K562 (cell line): ENCODE data around the gene MTHFS. TPM values are rescaled to one million over a fixed set of nuclear protein-coding genes. Genes with fewer than 3 reads are reported as not detected.

ENCODE experiments used
- ATAC-seq: fragments of 200-7000 bp; cut with Tn5 transposase; 3 replicates; pipeline ENCODE4 v1.9.1; 2020; ENCODE audit warnings: moderate library complexity
- BruUV-seq: library from RNA; stranded (reverse); fragments of 400-500 nt; replicated peaks from 2 replicates; lab custom pipeline; 2021; lab: Mats Ljungman, UMichigan
- CTCF ChIA-PET: fragments of 300-600 bp; formaldehyde crosslinking; extraction: SDS; loops from one replicate; lab custom pipeline; 2021; ENCODE audit warnings: low intra/inter-chr PET ratio; lab: Yijun Ruan, JAX
- POLR2A ChIA-PET: fragments of 300-600, 350-650 bp; sonication (Branson Sonifier 250); formaldehyde crosslinking; extraction: SDS; loops from one replicate; lab custom pipeline; 2021; ENCODE audit warnings: antibody characterized with exemption, inconsistent platforms; lab: Yijun Ruan, JAX
- DNase-seq, 4 experiments: peaks; one replicate each; pipeline versions ENCODE4 v3.0.0 to v3.0.0-alpha.2; 2011 to 2018; ENCODE audit warnings: low spot score in 3 of 4, mixed read lengths in 3 of 4; ENCODE audit errors: extremely low read depth in 1 of 4
- FAIRE-seq: peaks from 2 replicates; lab custom pipeline; 2011; peaks lifted over from hg19 to GRCh38; lab: Jason Lieb, UNC
- H2AFZ ChIP-seq: 2 replicates; pipeline ENCODE4 v1.6.0; 2011; ENCODE audit warnings: low read depth, low read length, control low read depth, inconsistent platforms
- H3K27ac ChIP-seq: fragments of 200-600 bp; 3 replicates; pipeline ENCODE4 v1.8.0; 2011; ENCODE audit warnings: low read depth, mild to moderate bottlenecking, control low read depth, inconsistent platforms, low read length, moderate library complexity, mixed read lengths; ENCODE audit errors: extremely low read depth
- H3K27me3 ChIP-seq, 2 experiments: fragments of 300-600 bp in 1 of 2; 2 replicates in 1 of 2; 3 replicates in 1 of 2; pipeline versions ENCODE4 v1.6.0 to v1.8.0; 2011; ENCODE audit warnings: inconsistent platforms in 2 of 2, low read length in 2 of 2, mild to moderate bottlenecking in 1 of 2, mixed read lengths in 1 of 2, moderate library complexity in 1 of 2; ENCODE audit not compliant: control insufficient read depth in 2 of 2, insufficient read depth in 2 of 2
- H3K36me3 ChIP-seq: fragments of 300-600 bp; 3 replicates; pipeline ENCODE4 v1.8.0; 2011; ENCODE audit warnings: mild to moderate bottlenecking, low read length, inconsistent platforms; ENCODE audit not compliant: control insufficient read depth, insufficient read depth
- H3K4me1 ChIP-seq, 2 experiments: fragments of 200-600 bp in 1 of 2; replicated peaks in 1 of 2; 2 replicates in 1 of 2; 3 replicates in 1 of 2; pipeline versions ENCODE4 v1.5.1 to v1.8.0; 2011; ENCODE audit warnings: inconsistent platforms in 2 of 2, low read length in 2 of 2, mild to moderate bottlenecking in 1 of 2, mixed read lengths in 1 of 2, moderate library complexity in 1 of 2; ENCODE audit not compliant: control insufficient read depth in 2 of 2, insufficient read depth in 2 of 2
- H3K4me2 ChIP-seq: 2 replicates; pipeline ENCODE4 v1.6.1; 2011; ENCODE audit warnings: low read length, control low read depth, inconsistent platforms, mixed read lengths; ENCODE audit not compliant: insufficient read depth
- H3K4me3 ChIP-seq: fragments of 200-600 bp; sonication (generic), shearing (Covaris generic); 2 replicates; pipeline ENCODE4 v1.5.1; 2016; ENCODE audit warnings: control low read depth, inconsistent platforms
- H3K79me2 ChIP-seq: fragments of 200-600 bp; 3 replicates; pipeline ENCODE4 v1.8.0; 2011; ENCODE audit warnings: low read length, inconsistent platforms; ENCODE audit not compliant: control insufficient read depth, insufficient read depth
- H3K9ac ChIP-seq, 2 experiments: 2 replicates each; pipeline versions ENCODE4 v1.6.0 to v1.6.1; 2011; ENCODE audit warnings: low read depth in 2 of 2, low read length in 2 of 2, control low read depth in 1 of 2, inconsistent platforms in 1 of 2, mild to moderate bottlenecking in 1 of 2, mixed read lengths in 1 of 2; ENCODE audit not compliant: insufficient read depth in 1 of 2
- H3K9me1 ChIP-seq: one replicate; pipeline ENCODE4 v1.6.0; 2011; ENCODE audit warnings: inconsistent platforms, mild to moderate bottlenecking, low read length, moderate library complexity; ENCODE audit not compliant: control insufficient read depth, insufficient read depth
- H3K9me3 ChIP-seq: replicated peaks from 2 replicates; pipeline ENCODE4 v1.5.1; 2011; ENCODE audit warnings: low read depth, low read length, inconsistent platforms; ENCODE audit not compliant: control insufficient read depth, insufficient read depth
- H4K20me1 ChIP-seq: replicated peaks from 2 replicates; pipeline ENCODE4 v1.6.1; 2011; ENCODE audit warnings: low read length, inconsistent platforms, mixed read lengths; ENCODE audit not compliant: control insufficient read depth, insufficient read depth
- CLOCK ChIP-seq: fragments of 250-450 bp; sonication (Bioruptor Pico); IDR thresholded peaks from 2 replicates; pipeline ENCODE4 v1.4.0; 2020; ENCODE audit warnings: mild to moderate bottlenecking, moderate library complexity, borderline replicate concordance
- HES1 ChIP-seq: fragments of 450-650 bp; IDR thresholded peaks from 2 replicates; pipeline ENCODE4 v1.6.1; 2016; ENCODE audit warnings: low read depth, mild to moderate bottlenecking, moderate library complexity
- HLTF ChIP-seq: fragments of 450-650 bp; IDR thresholded peaks from 2 replicates; pipeline ENCODE4 v1.6.1; 2016
- IFI16 ChIP-seq: fragments of 250-450 bp; sonication (Bioruptor Pico); IDR thresholded peaks from 2 replicates; pipeline ENCODE4 v2.1.2; 2022; ENCODE audit warnings: mild to moderate bottlenecking, inconsistent platforms
- PHF21A ChIP-seq: fragments of 450-650 bp; IDR thresholded peaks from 2 replicates; pipeline ENCODE4 v1.6.1; 2017; ENCODE audit warnings: low read depth, borderline replicate concordance
- POLR2B ChIP-seq: fragments of 450-650 bp; IDR thresholded peaks from 2 replicates; pipeline ENCODE4 v1.6.1; 2018; ENCODE audit warnings: low read depth; ENCODE audit not compliant: partially characterized antibody
- SRF ChIP-seq, 2 experiments: fragments of 250-450, 450-650 bp in 1 of 2; sonication (Bioruptor Pico) in 1 of 2; sonication (generic) in 1 of 2; formaldehyde crosslinking; IDR thresholded peaks; 2 replicates each; pipeline versions ENCODE4 v1.5.0 to v1.5.1; 2020 to 2022; ENCODE audit warnings: mild to moderate bottlenecking in 1 of 2, missing genetic modification reagents in 1 of 2
- USF2 ChIP-seq: sonication (generic); formaldehyde crosslinking; IDR thresholded peaks from 2 replicates; pipeline ENCODE4 v1.5.0; 2020; ENCODE audit warnings: missing genetic modification reagents
- ZNF274 ChIP-seq: IDR thresholded peaks from 2 replicates; pipeline ENCODE4 v1.6.1; 2011; ENCODE audit warnings: low read depth, mild to moderate bottlenecking, low read length, moderate library complexity, borderline replicate concordance
- ZNF764 ChIP-seq: fragments of 250-450 bp; sonication (Bioruptor Pico); IDR thresholded peaks from 2 replicates; pipeline ENCODE4 v1.4.0; 2020; ENCODE audit warnings: low read depth, mild to moderate bottlenecking, moderate library complexity
- WGBS: fragments of 100-300 bp; shearing (Covaris generic); methylation state at CpG from one replicate; pipeline ENCODE4 v1.1.6; 2016; ENCODE audit warnings: low coverage, mixed read lengths; ENCODE audit not compliant: insufficient coverage; ENCODE audit errors: missing lambda C conversion rate; 5-methylcytosine and 5-hydroxymethylcytosine counted together
- in situ Hi-C: fragments of 300-500 bp; cut with MboI; formaldehyde crosslinking; loops from 4 replicates; pipeline ENCODE4 v1.15.0; 2018; ENCODE audit warnings: inconsistent platforms, mixed read lengths
- intact Hi-C: fragments of 100-400 bp; cut with micrococcal nuclease; formaldehyde crosslinking; loops from 2 replicates; pipeline ENCODE4 v1.14.2; 2022
- polyA plus RNA-seq, 8 experiments: library from polyadenylated mRNA; depleted of rRNA in 4 of 8; stranded (reverse) in 5 of 8; unstranded in 3 of 8; fragments of >200 nt; fragmentation: Nextera tagmentation in 2 of 8; fragmentation: Illumina TruSeq in 1 of 8; extraction: Ambion mirVana in 2 of 8; extraction: Trizol in 1 of 8; gene quantifications; 2 replicates each; pipeline versions ENCODE4 v1.2.1 to v1.2.3, GENCODE V29; 2011 to 2014; ENCODE audit warnings: inconsistent platforms in 1 of 8, missing spikeins in 1 of 8
- total RNA-seq, 7 experiments: library from RNA; depleted of rRNA in 6 of 7; stranded (reverse); fragments of >200 nt in 6 of 7; fragmentation: Illumina TruSeq in 2 of 7; extraction: Trizol in 2 of 7; gene quantifications; 2 replicates each; pipeline versions ENCODE4 v1.2.1 to v1.2.3, GENCODE V29; 2011 to 2021; ENCODE audit warnings: low replicate concordance in 1 of 7

MTHFS gene
- total and polyA plus RNA-seq, 9 of the 15 experiments (the other 6 are each of a cell fraction or from before 2014, with no cell fraction given), result 17.8 to 79.3 (median 41.7) TPM

DNA sequence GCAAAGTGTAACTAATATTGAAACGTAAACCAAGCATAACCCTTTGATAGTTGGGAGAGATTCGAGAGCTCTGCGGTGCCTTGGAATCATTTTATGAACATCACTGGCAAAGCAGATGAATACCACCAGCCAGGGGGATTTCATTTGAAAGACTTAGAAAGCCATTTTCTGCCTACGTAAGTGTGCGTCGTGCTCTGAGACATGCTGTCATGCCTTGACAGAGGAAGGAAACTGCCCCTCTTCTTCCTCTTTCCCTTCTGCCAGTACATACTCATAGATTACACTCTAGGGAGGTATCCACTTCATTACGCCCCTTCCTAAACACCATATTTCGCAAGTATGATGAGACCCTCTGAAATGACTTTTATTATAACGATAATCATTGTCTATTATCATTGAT is 3.3 kb upstream of the MTHFS start:
- H3K9ac ChIP-seq, result no peak overlapping the region
- in situ Hi-C loops (loop anchor here (5.0 kb wide), 1 partner anchor 92 kb away; no protein-coding TSS in a partner anchor), intact Hi-C loops (loop anchor here (1.0 kb wide), 1 partner anchor 93 kb away; no protein-coding TSS in a partner anchor)
- H3K36me3 ChIP-seq, result no peaks in the 10 kb centered on the region
- BruUV-seq, result no TSS peak
- no peak overlapping the region for H3K27ac ChIP-seq
- no peaks in the 10 kb centered on the region for H3K9me1 ChIP-seq
- POLR2A ChIA-PET, result interaction anchor here (0.6 to 3.0 kb wide), 2 partner anchors 23 to 66 kb away, joined by 3 to 15 read pairs; no protein-coding TSS in a partner anchor
- no peak overlapping the region for H3K4me2 ChIP-seq
- peaks cover 24% of the 10 kb centered on the region for H3K79me2 ChIP-seq
- CTCF ChIA-PET, result interaction anchor here (2.2 kb wide), 1 partner anchor 93 kb away, joined by 5 read pairs; no protein-coding TSS in a partner anchor
- peaks cover 1 to 8% of the 10 kb centered on the region in 2 experiments for H3K4me1 ChIP-seq
- no peak for DNase-seq
- no peak overlapping the region for H2AFZ ChIP-seq
- no peak for ATAC-seq
- 91% methylated on average over 9 of the region's 9 CpGs for WGBS
- H3K27me3 ChIP-seq, result no peaks in the 10 kb centered on the region
- no peak for FAIRE-seq
- H4K20me1 ChIP-seq, result no peaks in the 10 kb centered on the region
- H3K9me3 ChIP-seq, result no peaks in the 10 kb centered on the region
- no peak overlapping the region for H3K4me3 ChIP-seq
- TF ChIP-seq HLTF (no peak), ZNF764 (CRISPR knock-in tag) (no peak), IFI16 (CRISPR knock-in tag) (no peak), CLOCK (no peak), ZNF274 (no peak), SRF (CRISPR knock-in tag; IDR thresholded peaks at IDR 0.05) (no peak), PHF21A (no peak), POLR2B (no peak), USF2 (CRISPR knock-in tag) (no peak), HES1 (no peak)
